ENCODE results near the gene HS3ST5.
"Not testable (repeated sequence)": the region's sequence is repeated elsewhere in the genome, so short reads cannot be mapped to it uniquely, and the experiment has no call there.

HS3ST5 gene

DNA sequence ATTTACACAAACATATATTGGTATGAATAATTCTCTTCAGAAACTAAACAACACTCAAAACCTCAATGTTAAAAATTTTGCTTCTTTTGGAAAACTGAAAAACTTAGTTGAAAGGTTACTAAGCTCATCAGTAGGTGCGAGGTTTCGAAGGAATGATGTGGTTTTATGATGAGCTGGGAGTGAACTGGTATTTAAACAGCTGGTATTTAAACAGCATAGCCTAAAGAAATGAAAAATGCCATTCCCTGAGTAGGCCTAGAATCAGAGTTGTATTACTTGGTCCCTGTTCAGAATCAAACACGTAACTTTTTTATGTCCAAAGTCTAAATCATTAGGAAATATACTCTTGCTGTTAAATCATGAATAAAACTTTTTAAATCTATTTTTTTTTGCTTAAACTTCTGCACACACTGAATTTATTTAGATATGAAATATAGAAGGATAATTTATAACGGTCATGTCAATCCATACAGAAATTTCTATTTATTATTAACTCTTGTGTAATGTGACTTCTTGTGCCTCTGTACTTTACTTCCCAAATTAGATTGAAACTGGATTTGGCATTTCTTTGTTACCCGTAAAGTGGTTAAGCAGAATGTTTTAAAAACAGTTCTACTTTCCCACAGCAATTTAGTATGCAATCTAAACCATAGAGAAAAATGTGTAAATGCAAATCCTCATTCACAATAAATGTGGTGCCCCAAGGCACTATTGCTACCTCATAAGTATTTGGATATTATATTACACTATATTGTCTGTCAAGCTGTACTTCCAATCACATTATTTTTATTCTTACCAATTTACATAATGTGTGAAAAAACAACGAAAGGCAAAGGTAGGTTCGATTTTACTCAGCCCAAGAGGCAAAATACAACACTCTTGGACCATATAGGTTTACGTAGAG is 124.1 kb downstream of the HS3ST5 start:
- Mint-ChIP-seq H3K27me3 (ENCODE audit: low read depth) (no peaks in the 10 kb centered on the region), H3K4me1 (peaks cover 6% of the 10 kb centered on the region), H3K4me3 (no peak overlapping the region), H3K9me3 (peaks cover 4% of the 10 kb centered on the region), H3K27ac (no peak overlapping the region), H3K36me3 (ENCODE audit: low read depth) (no peaks in the 10 kb centered on the region)
- TF ChIP-seq, protein P1, sequence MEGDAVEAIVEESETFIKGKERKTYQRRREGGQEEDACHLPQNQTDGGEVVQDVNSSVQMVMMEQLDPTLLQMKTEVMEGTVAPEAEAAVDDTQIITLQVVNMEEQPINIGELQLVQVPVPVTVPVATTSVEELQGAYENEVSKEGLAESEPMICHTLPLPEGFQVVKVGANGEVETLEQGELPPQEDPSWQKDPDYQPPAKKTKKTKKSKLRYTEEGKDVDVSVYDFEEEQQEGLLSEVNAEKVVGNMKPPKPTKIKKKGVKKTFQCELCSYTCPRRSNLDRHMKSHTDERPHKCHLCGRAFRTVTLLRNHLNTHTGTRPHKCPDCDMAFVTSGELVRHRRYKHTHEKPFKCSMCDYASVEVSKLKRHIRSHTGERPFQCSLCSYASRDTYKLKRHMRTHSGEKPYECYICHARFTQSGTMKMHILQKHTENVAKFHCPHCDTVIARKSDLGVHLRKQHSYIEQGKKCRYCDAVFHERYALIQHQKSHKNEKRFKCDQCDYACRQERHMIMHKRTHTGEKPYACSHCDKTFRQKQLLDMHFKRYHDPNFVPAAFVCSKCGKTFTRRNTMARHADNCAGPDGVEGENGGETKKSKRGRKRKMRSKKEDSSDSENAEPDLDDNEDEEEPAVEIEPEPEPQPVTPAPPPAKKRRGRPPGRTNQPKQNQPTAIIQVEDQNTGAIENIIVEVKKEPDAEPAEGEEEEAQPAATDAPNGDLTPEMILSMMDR (IDR thresholded peaks at IDR 0.05; ENCODE audit: unreplicated experiment in 3 of 3) = no peak

- not testable (repeated sequence) for H3K4me3 Mint-ChIP-seq, H3K9me3 Mint-ChIP-seq
These were observed 124.8 kb downstream of the HS3ST5 start for GRCh38 chr6:114217996-114218395.

DNA sequence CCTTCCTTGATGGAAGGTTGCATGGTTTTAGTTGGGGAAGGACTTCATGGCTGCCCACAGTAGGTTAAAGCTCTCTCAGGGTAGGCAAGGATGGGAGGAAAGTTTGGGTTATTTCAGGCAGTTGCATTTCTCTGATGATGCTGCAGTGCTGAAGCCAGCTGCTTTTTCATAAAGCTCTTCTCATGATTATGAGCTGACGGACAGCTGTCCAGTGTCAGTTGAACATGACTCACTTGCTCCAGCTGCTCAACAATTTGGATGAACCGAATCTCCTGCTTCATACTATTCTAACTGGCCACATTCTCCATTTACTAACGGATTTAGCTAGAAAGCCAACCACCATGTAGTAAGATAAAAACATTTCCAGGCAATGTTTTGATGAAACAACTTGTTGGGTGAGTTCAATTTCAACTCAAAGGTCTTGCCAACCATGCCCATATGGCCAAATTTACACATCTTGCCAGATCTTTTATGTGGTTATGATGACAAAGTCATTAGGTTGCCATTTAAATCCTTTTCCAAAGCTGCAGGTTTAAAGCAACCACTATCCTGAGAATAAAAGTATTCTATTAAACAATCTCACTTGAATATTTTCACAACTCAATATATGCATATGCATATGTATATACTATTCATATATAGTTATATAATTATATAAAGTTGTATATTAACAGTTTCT is 125.9 kb downstream of the HS3ST5 start:
- H3K27me3 Mint-ChIP-seq (ENCODE audit: low read depth) = no peaks in the 10 kb centered on the region
- TF ChIP-seq, protein P1 (IDR thresholded peaks at IDR 0.05; ENCODE audit: unreplicated experiment in 3 of 3) = no peak
- H3K4me1 Mint-ChIP-seq = peaks cover 6% of the 10 kb centered on the region
- H3K27ac Mint-ChIP-seq = peak overlapping the region in 1 of 3 experiments; percentile 21
- no peak overlapping the region for H3K4me3 Mint-ChIP-seq
- H3K9me3 Mint-ChIP-seq = peaks cover 4% of the 10 kb centered on the region
- H3K36me3 Mint-ChIP-seq (ENCODE audit: low read depth) = no peaks in the 10 kb centered on the region

More at GRCh38 chr6:114217996-114218395, 124.8 kb downstream of the HS3ST5 start:
- H3K4me1 Mint-ChIP-seq; H3K27ac Mint-ChIP-seq; H3K36me3 Mint-ChIP-seq (ENCODE audit: low read depth); H3K27me3 Mint-ChIP-seq (ENCODE audit: low read depth): not testable (repeated sequence)

GRCh38 chr6:114210467-114210866 is 132.4 kb downstream of the HS3ST5 start:
- Mint-ChIP-seq H3K36me3 (ENCODE audit: low read depth) (no peaks in the 10 kb centered on the region), H3K4me3 (no peak overlapping the region), H3K9me3 (no peaks in the 10 kb centered on the region), H3K27ac (no peak overlapping the region), H3K4me1 (no peaks in the 10 kb centered on the region), H3K27me3 (ENCODE audit: low read depth) (no peaks in the 10 kb centered on the region)
- TF ChIP-seq, protein P1 (IDR thresholded peaks at IDR 0.05; ENCODE audit: unreplicated experiment in 3 of 3) = no peak

DNA sequence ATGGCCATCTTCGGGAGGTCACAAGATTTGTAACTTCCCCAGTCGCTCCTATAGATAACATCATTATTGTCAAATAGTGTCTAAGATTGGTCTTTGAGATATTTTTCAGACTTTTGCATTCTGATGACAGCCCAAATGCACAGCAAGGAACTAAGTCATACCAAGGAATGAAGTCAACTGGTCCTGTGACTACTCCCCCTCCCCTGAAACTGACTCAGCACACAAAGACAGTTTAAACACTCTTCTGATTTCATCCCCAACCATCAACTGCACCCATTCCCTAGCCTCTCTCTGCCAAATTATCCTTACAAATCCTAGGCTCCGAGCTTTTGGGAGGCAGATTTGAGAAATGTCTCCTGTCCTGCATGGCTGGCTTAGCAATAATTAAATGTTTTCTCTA is 139.4 kb downstream of the HS3ST5 start:
- Mint-ChIP-seq H3K27me3 (ENCODE audit: low read depth) (no peaks in the 10 kb centered on the region), H3K36me3 (ENCODE audit: low read depth) (no peaks in the 10 kb centered on the region), H3K27ac (no peak overlapping the region), H3K9me3 (no peaks in the 10 kb centered on the region), H3K4me3 (no peak overlapping the region), H3K4me1 (no peaks in the 10 kb centered on the region)
- TF ChIP-seq, protein P1 (IDR thresholded peaks at IDR 0.05; ENCODE audit: unreplicated experiment in 3 of 3) = no peak

GRCh38 chr6:114202389-114202788 is 140.4 kb downstream of the HS3ST5 start:
- no peaks in the 10 kb centered on the region for H3K27me3 Mint-ChIP-seq (ENCODE audit: low read depth)
- TF ChIP-seq, protein P1 (IDR thresholded peaks at IDR 0.05; ENCODE audit: unreplicated experiment in 3 of 3) = no peak
- no peaks in the 10 kb centered on the region for H3K36me3 Mint-ChIP-seq (ENCODE audit: low read depth)
- H3K4me3 Mint-ChIP-seq = no peak overlapping the region
- H3K4me1 Mint-ChIP-seq = no peaks in the 10 kb centered on the region
- H3K27ac Mint-ChIP-seq = no peak overlapping the region
- no peaks in the 10 kb centered on the region for H3K9me3 Mint-ChIP-seq

Measured in nephron (organoid).